IPS-11a (cell line): Measurements from ENCODE around the gene TDRD7.

ENCODE experiments used
- H3K4me3 ChIP-seq: one replicate; pipeline ENCODE4 v1.5.1; 2013; ENCODE audit warnings: low read depth, low read length, control low read depth

Gene TDRD7

GRCh38 chr9:97411789-97412625 is at the start of gene TDRD7:
Gene TDRD7 (plus strand): TSS chr9:97412096. CDS start chr9:97428466, 16,370 bp downstream.
- H3K4me3 ChIP-seq: peak within 1 kb of the TSS; percentile 75

- H3K4me3 ChIP-seq: no peak overlapping the region
Measured at GRCh38 chr9:97362777-97363545, 48.9 kb upstream of the TDRD7 start.

GRCh38 chr9:97363661-97364299 is 48.1 kb upstream of the TDRD7 start:
- H3K4me3 ChIP-seq: no peak overlapping the region

- H3K4me3 ChIP-seq: no peak overlapping the region
Measured at GRCh38 chr9:97364769-97365490, 47.0 kb upstream of the TDRD7 start.

- no peak overlapping the region for H3K4me3 ChIP-seq
Measured at GRCh38 chr9:97365634-97366033, 46.3 kb upstream of the TDRD7 start.

- no peak overlapping the region for H3K4me3 ChIP-seq
Measured at GRCh38 chr9:97366476-97366875, 45.4 kb upstream of the TDRD7 start.

- H3K4me3 ChIP-seq: no peak overlapping the region
Measured at GRCh38 chr9:97366889-97367288, 45.0 kb upstream of the TDRD7 start.

GRCh38 chr9:97367729-97368128 is 44.2 kb upstream of the TDRD7 start:
- H3K4me3 ChIP-seq: no peak overlapping the region

- H3K4me3 ChIP-seq: no peak overlapping the region
Measured at GRCh38 chr9:97368964-97369363, 42.9 kb upstream of the TDRD7 start.

- no peak overlapping the region for H3K4me3 ChIP-seq
Measured at GRCh38 chr9:97372580-97372979, 39.3 kb upstream of the TDRD7 start.

GRCh38 chr9:97373331-97373730 is 38.6 kb upstream of the TDRD7 start:
- H3K4me3 ChIP-seq: no peak overlapping the region

GRCh38 chr9:97374811-97375210 is 37.1 kb upstream of the TDRD7 start:
- H3K4me3 ChIP-seq: no peak overlapping the region

GRCh38 chr9:97376902-97377301 is 35.0 kb upstream of the TDRD7 start:
- H3K4me3 ChIP-seq: no peak overlapping the region

- H3K4me3 ChIP-seq: no peak overlapping the region
Measured at GRCh38 chr9:97382099-97382718, 29.7 kb upstream of the TDRD7 start.

GRCh38 chr9:97384406-97385262 is 27.3 kb upstream of the TDRD7 start:
- H3K4me3 ChIP-seq: no peak overlapping the region

- no peak overlapping the region for H3K4me3 ChIP-seq
Measured at GRCh38 chr9:97385626-97386264, 26.2 kb upstream of the TDRD7 start.

- H3K4me3 ChIP-seq: no peak overlapping the region
Measured at GRCh38 chr9:97386265-97386633, 25.6 kb upstream of the TDRD7 start.

GRCh38 chr9:97386733-97387503 is 25.0 kb upstream of the TDRD7 start:
- no peak overlapping the region for H3K4me3 ChIP-seq
